Thymus (tissue), 11 donors: ENCODE results near the gene AP1AR. TPM values are rescaled to one million over a fixed set of nuclear protein-coding genes. Genes with fewer than 3 reads are reported as not detected.
"Not testable (repeated sequence)": the region's sequence is repeated elsewhere in the genome, so short reads cannot be mapped to it uniquely, and the experiment has no call there.

Experiments
- DNase-seq, 9 donors: peaks; one replicate each; pipeline ENCODE4 v3.0.0-alpha.2; 2013; ENCODE audit warnings: low spot score in 9 of 9, low read depth in 6 of 9, missing footprints in 1 of 9
- H3K27ac ChIP-seq, 2 donors: one replicate each; pipeline ENCODE4 v1.5.1; 2013; ENCODE audit warnings: control low read depth in 1 of 2, low read depth in 1 of 2, low read length in 1 of 2, mild to moderate bottlenecking in 1 of 2, moderate library complexity in 1 of 2
- H3K27me3 ChIP-seq, 2 donors: one replicate each; pipeline ENCODE4 v1.5.1; 2013; ENCODE audit warnings: low read length in 1 of 2; ENCODE audit not compliant: control insufficient read depth in 2 of 2, insufficient read depth in 1 of 2
- H3K36me3 ChIP-seq, 2 donors: one replicate each; pipeline ENCODE4 v1.5.1; 2013; ENCODE audit warnings: low read length in 1 of 2, mild to moderate bottlenecking in 1 of 2, moderate library complexity in 1 of 2; ENCODE audit not compliant: control insufficient read depth in 2 of 2, insufficient read depth in 2 of 2
- H3K4me1 ChIP-seq, 2 donors: one replicate each; pipeline ENCODE4 v1.5.1; 2013; ENCODE audit warnings: low read length in 2 of 2; ENCODE audit not compliant: control insufficient read depth in 2 of 2, insufficient read depth in 2 of 2
- H3K4me3 ChIP-seq, 2 donors: one replicate each; pipeline ENCODE4 v1.5.1; 2013; ENCODE audit warnings: low read length in 2 of 2, control low read depth in 1 of 2, mild to moderate bottlenecking in 1 of 2
- H3K9me3 ChIP-seq, 2 donors: one replicate each; pipeline ENCODE4 v1.5.1; 2013; ENCODE audit warnings: low read length in 1 of 2, mild to moderate bottlenecking in 1 of 2; ENCODE audit not compliant: control insufficient read depth in 2 of 2, insufficient read depth in 1 of 2
- WGBS: extraction: QIAGEN DNeasy Blood & Tissue Kit; methylation state at CpG from one replicate; pipeline ENCODE4 v1.1.7; 2013; 5-methylcytosine and 5-hydroxymethylcytosine counted together
- polyA plus RNA-seq: library from polyadenylated mRNA; stranded (reverse); fragments of 200-250 nt; gene quantifications from one replicate; pipeline ENCODE4 v1.2.3, GENCODE V29; 2013
- total RNA-seq: library from RNA; stranded (reverse); fragments of 120-200 nt; gene quantifications from one replicate; pipeline ENCODE4 v1.2.4, GENCODE V29; 2013
- donor health status: healthy.

The AP1AR gene
- total and polyA plus RNA-seq, 2 donors: 17.6 to 21.1 TPM

DNA sequence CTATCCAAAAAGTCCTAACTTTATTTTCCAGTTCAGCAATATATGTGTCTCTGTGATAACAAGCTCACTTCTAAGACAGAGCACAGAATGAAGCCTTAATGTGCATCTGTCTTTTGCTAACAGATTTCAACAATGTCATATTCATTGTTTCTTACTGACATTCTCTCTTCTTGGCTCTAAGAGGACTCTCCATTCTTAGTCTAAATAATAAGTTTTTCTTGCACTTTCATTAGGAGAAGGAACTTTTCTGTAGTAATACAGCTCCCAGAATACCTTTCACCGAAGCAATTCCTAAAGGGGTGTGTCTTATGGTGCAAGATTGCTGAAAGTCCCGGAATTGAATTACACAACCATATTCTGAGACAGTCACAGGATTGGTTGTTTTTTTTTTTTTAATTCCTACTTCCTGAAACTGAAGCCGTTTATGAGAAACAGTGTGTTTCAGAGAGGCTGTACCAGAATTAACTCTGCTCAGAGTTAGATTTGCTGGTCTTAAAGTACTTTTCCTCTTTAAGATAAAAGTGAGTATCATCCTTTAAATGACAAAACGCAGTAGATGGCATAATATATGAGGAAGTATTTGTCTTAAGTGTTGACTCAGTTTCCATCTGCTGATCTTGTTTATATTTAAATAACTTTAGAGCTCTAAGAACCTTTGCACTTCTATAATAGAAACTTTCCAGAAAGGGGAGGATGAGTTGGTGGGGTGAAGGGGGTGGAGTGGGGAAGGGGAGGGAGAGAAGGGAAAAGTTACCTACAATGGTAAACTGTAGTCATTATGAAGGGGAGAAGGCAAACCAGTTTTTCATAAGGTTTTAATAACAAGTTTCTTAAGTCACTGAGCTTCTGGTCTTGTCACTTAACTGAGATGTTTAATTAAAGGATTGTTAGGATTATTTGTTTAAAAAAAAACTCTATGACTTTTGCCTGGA, 65.6 kb downstream of the AP1AR start, which contains the start of gene ALPK1:
TSS of gene ALPK1 (plus strand) at position 421 of the 932 bp plus-strand sequence.
- peak in 1 of 9 donors; percentile 80 for DNase-seq
- under 1% methylated on average over 4 of the region's 4 CpGs for WGBS
- H3K9me3 ChIP-seq: no peaks in the 10 kb centered on the region
- peak within 1 kb of the TSS; percentile 43 to 45 for H3K4me3 ChIP-seq
- peak within 1 kb of the TSS; percentile 54 to 66 for H3K27ac ChIP-seq
- H3K36me3 ChIP-seq: no peaks in the 10 kb centered on the region
- peaks cover 3 to 17% of the 10 kb centered on the region in 2 donors for H3K4me1 ChIP-seq
- no peaks in the 10 kb centered on the region for H3K27me3 ChIP-seq

DNA sequence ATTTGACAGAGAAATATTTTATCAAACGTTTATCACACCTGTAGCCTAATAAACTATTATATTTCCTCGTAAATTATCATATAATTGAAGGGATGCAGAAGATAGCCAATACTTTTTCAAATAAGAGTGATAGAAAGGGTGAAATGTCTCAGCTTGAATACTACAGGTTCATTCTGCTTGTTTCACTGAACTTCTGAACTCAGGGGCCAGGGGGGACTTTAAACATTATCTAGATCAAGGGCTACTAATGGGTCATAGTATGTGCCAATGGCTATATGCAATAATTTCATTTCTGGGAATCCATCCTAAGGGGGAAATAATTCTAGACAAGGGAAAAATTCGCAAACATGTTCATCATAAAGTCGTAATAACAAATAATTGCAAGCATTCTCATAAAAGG, 68.1 kb downstream of the AP1AR start:
- no peaks in the 10 kb centered on the region for H3K36me3 ChIP-seq
- no peak for DNase-seq
- 96% methylated on average over 4 of the region's 4 CpGs for WGBS
- H3K4me3 ChIP-seq: no peak overlapping the region
- no peak overlapping the region for H3K27ac ChIP-seq
- H3K4me1 ChIP-seq: peaks cover 8 to 30% of the 10 kb centered on the region in 2 donors
- no peaks in the 10 kb centered on the region for H3K27me3 ChIP-seq
- no peaks in the 10 kb centered on the region for H3K9me3 ChIP-seq

DNA sequence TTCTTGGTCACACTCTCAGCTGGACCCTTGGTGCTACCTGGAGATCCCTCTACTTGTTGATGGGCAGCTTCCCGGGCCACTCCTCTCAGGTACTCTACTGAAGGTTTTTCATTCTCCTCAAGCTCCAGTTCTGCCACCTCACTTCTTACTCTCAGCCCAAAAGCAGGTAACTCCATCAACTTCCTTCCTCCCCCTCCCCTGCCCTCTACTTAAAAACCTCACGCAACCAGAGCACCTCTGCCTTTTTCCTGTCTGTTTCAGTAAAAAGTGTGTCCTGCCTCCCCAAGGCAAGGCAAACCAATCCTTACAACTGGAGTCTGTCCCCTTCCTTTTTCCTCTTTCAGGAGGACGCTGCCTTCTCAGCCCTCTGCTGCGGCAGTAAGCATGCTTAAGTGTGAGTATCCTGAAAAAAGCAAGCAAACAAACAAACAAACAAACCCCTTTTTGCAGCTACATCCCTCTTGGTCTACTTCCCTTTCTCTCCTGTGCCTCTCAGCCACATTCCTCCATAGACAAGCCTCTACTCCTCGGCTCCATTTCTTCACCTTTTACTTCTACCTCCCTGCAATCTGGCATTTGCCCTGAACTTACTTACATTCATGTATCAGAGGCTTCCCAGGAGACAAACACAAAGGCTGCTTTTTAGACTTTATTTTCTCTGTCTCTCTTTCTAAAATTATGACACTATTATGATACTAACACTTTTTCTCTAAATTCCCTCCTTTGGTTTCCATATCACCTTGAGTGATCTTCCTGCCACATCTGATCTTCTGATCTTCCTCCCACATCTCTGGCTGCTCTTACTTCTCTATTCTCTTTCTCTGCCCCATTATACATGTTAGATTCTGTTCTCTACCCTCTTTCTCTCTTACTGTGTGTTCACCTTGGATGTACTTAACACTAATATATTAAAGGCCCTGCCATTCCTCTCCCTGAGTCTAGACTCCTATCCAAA, 71.0 kb downstream of the AP1AR start:
- H3K9me3 ChIP-seq: no peaks in the 10 kb centered on the region
- H3K27ac ChIP-seq: peak overlapping the region; percentile 65 to 83
- H3K4me3 ChIP-seq: no peak overlapping the region
- peak in 1 of 9 donors; percentile 56 for DNase-seq
- H3K4me1 ChIP-seq: peaks cover 8 to 30% of the 10 kb centered on the region in 2 donors
- H3K36me3 ChIP-seq: no peaks in the 10 kb centered on the region
- no peaks in the 10 kb centered on the region for H3K27me3 ChIP-seq
- WGBS: 66% methylated on average over 5 of the region's 5 CpGs

DNA sequence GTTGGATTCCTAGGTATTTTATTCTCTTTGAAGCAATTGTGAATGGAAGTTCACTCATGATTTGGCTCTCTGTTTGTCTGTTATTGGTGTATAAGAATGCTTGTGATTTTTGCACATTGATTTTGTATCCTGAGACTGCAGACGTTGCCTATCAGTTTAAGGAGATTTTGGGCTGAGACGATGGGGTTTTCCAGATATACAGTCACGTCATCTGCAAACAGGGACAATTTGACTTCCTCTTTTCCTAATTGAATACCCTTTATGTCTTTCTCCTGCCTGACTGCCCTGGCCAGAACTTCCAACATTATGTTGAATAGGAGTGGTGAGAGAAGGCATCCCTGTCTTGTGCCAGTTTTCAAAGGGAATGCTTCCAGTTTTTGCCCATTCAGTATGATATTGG, 73.9 kb downstream of the AP1AR start:
- not testable (repeated sequence) for H3K4me3 ChIP-seq, H3K27me3 ChIP-seq, H3K27ac ChIP-seq, DNase-seq, H3K9me3 ChIP-seq, H3K36me3 ChIP-seq
- H3K4me1 ChIP-seq: peaks cover 8 to 32% of the 10 kb centered on the region in 2 donors
- 64% methylated on average over 3 of the region's 3 CpGs for WGBS

DNA sequence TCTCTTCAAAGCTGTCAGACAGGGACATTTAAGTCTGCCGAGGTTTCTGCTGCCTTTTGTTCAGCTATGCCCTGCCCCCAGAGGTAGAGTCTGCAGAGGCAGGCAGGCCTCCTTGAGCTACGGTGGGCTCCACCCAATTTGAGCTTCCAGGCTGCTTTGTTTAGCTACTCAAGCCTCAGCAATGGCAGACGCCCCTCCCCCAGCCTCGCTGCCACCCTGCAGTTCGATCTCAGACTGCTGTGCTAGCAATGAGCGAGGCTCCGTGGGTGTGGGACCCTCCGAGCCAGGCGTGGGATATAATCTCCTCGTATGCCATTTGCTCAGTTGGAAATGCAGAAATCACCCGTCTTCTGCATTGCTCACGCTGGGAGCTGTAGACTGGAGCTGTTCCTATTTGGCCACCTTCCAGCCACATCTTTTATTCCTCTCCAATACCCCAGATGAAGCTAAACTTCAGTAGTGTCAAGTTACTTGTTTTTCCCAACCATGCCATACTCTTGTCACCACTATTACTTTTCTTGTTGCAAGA, 77.7 kb downstream of the AP1AR start:
- H3K4me3 ChIP-seq, H3K9me3 ChIP-seq, H3K27me3 ChIP-seq, H3K4me1 ChIP-seq, H3K36me3 ChIP-seq: not testable (repeated sequence)
- peak overlapping the region in 1 of 2 donors; percentile 27 for H3K27ac ChIP-seq
- 75% methylated on average over 12 of the region's 12 CpGs for WGBS
- peak in 1 of 9 donors; percentile 45 for DNase-seq

DNA sequence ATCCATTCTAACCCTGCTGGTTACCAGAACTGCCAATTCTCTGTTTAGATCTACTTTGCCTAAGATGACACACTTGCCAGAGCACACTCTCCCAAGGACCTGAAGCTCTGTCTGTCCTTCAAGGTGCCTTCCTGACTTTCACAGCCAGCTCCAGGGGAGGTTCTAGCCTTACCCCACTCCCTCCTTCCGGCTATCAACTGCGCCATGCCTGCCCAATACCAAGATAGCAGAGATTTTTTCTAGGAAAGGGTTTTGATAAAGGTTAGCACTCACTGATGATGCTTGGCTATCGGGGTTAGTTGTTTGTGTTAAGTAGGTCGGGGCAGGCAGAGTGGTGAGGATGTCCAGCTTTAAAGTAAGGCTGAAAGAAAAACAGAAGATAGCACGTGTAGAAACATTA, 79.9 kb downstream of the AP1AR start:
- peaks cover 0 to 5% of the 10 kb centered on the region in 2 donors for H3K4me1 ChIP-seq
- no peak overlapping the region for H3K27ac ChIP-seq
- WGBS: 95% methylated on average over 5 of the region's 5 CpGs
- no peaks in the 10 kb centered on the region for H3K36me3 ChIP-seq
- no peaks in the 10 kb centered on the region for H3K9me3 ChIP-seq
- H3K4me3 ChIP-seq: no peak overlapping the region
- H3K27me3 ChIP-seq: no peaks in the 10 kb centered on the region
- DNase-seq: no peak

GRCh38 chr4:112312610-112313239, 81.1 kb downstream of the AP1AR start:
- no peak for DNase-seq
- WGBS: 83% methylated on average over 5 of the region's 5 CpGs
- peaks cover 0 to 5% of the 10 kb centered on the region in 2 donors for H3K4me1 ChIP-seq
- H3K9me3 ChIP-seq: no peaks in the 10 kb centered on the region
- H3K27ac ChIP-seq: no peak overlapping the region
- H3K4me3 ChIP-seq: no peak overlapping the region
- no peaks in the 10 kb centered on the region for H3K27me3 ChIP-seq
- no peaks in the 10 kb centered on the region for H3K36me3 ChIP-seq

GRCh38 chr4:112315446-112315845, 83.9 kb downstream of the AP1AR start:
- no peak for DNase-seq
- H3K27ac ChIP-seq: no peak overlapping the region
- H3K9me3 ChIP-seq: no peaks in the 10 kb centered on the region
- 98% methylated on average over 3 of the region's 3 CpGs for WGBS
- H3K27me3 ChIP-seq: no peaks in the 10 kb centered on the region
- no peak overlapping the region for H3K4me3 ChIP-seq
- H3K36me3 ChIP-seq: no peaks in the 10 kb centered on the region
- H3K4me1 ChIP-seq: no peaks in the 10 kb centered on the region
